Measurements from ENCODE around the gene CD19. TPM values are rescaled to one million over a fixed set of nuclear protein-coding genes. Genes with fewer than 3 reads are reported as not detected.

The CD19 gene
- total and polyA plus RNA-seq, 7 donors = 1.4 to 45.9 TPM; not detected in 5

DNA sequence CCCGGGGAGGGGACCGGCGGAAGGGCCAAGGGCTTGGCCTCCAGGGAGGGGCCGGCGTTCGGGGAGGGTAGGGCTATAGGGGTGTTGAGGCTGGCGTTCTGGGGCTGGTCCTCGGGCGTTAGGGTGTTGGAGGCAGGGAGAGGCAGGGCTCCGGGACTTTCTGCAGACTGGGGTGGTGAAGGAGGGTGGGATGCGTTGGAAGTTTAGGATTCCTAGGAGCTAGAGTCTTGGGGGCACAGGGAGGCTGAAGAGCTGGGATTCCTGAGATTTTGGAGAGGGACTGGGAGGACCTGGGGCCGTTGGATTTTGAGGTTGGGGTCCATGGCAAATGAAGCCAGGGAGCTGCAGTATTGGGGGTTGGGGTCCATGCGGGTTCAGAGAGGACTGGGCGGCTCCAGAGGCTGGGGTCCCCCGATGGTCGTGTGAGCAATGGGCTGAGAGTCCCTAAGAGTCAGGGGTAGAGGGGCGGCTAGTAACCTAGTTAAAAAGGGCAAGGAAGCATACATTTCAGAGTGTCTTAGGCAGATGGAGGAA, 19.7 kb downstream of the CD19 start:
- 2% methylated on average over 17 of the region's 17 CpGs for WGBS, 2 donors
- DNase-seq = peak; percentile 72
- H3K4me3 ChIP-seq = peak overlapping the region; percentile 76 to 100 (median 94)
- TF ChIP-seq POLR2AphosphoS5 (IDR thresholded peaks at IDR 0.05) = no peak
- TF ChIP-seq, protein P1, sequence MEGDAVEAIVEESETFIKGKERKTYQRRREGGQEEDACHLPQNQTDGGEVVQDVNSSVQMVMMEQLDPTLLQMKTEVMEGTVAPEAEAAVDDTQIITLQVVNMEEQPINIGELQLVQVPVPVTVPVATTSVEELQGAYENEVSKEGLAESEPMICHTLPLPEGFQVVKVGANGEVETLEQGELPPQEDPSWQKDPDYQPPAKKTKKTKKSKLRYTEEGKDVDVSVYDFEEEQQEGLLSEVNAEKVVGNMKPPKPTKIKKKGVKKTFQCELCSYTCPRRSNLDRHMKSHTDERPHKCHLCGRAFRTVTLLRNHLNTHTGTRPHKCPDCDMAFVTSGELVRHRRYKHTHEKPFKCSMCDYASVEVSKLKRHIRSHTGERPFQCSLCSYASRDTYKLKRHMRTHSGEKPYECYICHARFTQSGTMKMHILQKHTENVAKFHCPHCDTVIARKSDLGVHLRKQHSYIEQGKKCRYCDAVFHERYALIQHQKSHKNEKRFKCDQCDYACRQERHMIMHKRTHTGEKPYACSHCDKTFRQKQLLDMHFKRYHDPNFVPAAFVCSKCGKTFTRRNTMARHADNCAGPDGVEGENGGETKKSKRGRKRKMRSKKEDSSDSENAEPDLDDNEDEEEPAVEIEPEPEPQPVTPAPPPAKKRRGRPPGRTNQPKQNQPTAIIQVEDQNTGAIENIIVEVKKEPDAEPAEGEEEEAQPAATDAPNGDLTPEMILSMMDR (IDR thresholded peaks at IDR 0.05) = no peak
- TF ChIP-seq POLR2A (IDR thresholded peaks at IDR 0.05) = no peak
- TF ChIP-seq EP300 (IDR thresholded peaks at IDR 0.05) = no peak
- no peaks in the 10 kb centered on the region for H3K9me3 ChIP-seq
- intact Hi-C loops (cut with DNase I) = no loop called here
- no peaks in the 10 kb centered on the region for H3K27me3 ChIP-seq
- peaks cover 0 to 22% (median 18%) of the 10 kb centered on the region in 4 donors for H3K4me1 ChIP-seq
- peak overlapping the region; percentile 78 to 92 (median 88) for H3K27ac ChIP-seq
- peaks cover 3 to 44% (median 21%) of the 10 kb centered on the region in 4 donors for H3K36me3 ChIP-seq

DNA sequence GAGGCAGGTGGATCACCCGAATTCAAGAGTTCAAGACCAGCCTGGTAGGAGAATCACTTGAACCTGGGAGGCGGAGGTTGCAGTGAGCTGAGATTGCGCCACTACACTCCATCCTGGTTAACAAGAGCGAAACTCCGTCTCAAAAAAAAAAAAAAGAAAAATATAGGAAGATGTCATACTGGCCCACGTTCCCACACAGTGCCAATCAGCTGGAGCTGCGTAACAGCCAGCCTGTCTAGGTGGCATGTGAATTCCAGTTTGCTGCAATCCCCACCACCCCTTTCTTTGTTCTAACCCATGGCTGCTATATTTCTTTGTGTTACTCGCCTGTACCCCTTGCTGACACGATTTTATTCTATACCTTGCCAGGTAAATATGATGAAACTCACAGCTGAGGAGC, 26.4 kb downstream of the CD19 start:
- H3K36me3 ChIP-seq = peaks cover 11 to 94% (median 38%) of the 10 kb centered on the region in 4 donors
- no peak overlapping the region for H3K27ac ChIP-seq
- WGBS, 2 donors = 96% methylated on average over 9 of the region's 9 CpGs
- intact Hi-C loops (cut with DNase I) = no loop called here
- no peaks in the 10 kb centered on the region for H3K9me3 ChIP-seq
- DNase-seq = no peak
- no peak overlapping the region for H3K4me3 ChIP-seq
- TF ChIP-seq EP300 (IDR thresholded peaks at IDR 0.05) (no peak), POLR2A (IDR thresholded peaks at IDR 0.05) (no peak), POLR2AphosphoS5 (IDR thresholded peaks at IDR 0.05) (no peak)
- TF ChIP-seq, protein P1 (IDR thresholded peaks at IDR 0.05) = no peak
- no peaks in the 10 kb centered on the region for H3K4me1 ChIP-seq
- no peaks in the 10 kb centered on the region for H3K27me3 ChIP-seq

DNA sequence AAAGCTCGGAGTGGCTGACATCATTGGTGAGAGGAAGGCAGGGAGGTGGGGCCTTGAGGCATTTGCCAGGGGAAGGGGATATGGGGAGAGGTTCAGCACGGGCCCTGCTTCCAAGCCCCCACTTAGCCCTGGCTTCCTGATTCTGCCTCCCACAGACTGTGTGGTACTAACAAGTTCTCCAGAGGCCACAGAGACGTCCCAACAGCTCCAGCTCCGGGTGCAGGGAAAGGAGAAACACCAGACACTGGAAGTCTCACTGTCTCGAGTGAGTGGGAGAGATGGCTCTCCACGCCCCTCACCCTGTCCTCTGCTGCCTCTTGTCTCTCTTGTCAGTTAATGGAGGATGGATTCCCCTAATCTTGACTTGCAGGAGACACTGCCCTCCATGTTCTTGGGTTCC, 27.1 kb downstream of the CD19 start:
- no peak overlapping the region for H3K27ac ChIP-seq
- no peaks in the 10 kb centered on the region for H3K4me1 ChIP-seq
- intact Hi-C loops (cut with DNase I) = no loop called here
- 93 to 94% methylated on average over 6 of the region's 6 CpGs for WGBS, 2 donors
- no peaks in the 10 kb centered on the region for H3K9me3 ChIP-seq
- H3K4me3 ChIP-seq = no peak overlapping the region
- TF ChIP-seq POLR2A (IDR thresholded peaks at IDR 0.05) (no peak), EP300 (IDR thresholded peaks at IDR 0.05) (no peak), POLR2AphosphoS5 (IDR thresholded peaks at IDR 0.05) (no peak)
- TF ChIP-seq, protein P1 (IDR thresholded peaks at IDR 0.05) = no peak
- H3K27me3 ChIP-seq = no peaks in the 10 kb centered on the region
- H3K36me3 ChIP-seq = peaks cover 17 to 94% (median 43%) of the 10 kb centered on the region in 4 donors
- DNase-seq = no peak

DNA sequence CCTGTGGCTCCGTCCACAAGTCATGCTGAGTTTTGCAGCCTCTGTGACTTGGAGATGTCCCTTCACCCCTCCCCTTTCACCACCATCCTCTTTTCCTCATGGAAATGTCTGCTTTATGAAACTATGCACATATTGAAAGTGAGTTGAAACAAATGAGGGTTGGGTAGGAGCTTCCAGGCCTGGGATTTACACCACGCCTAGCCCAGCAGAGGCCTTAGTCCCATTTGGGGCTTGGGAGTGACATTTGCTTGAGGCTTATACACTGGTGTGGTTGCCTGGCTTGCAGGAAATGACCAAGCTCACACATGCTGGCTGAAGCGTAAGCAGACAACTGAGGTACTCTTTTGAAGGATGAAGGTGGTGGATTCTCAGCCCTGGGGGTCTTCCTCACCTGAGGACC, 32.3 kb downstream of the CD19 start:
- no peak overlapping the region for H3K4me3 ChIP-seq
- no peak overlapping the region for H3K27ac ChIP-seq
- WGBS, 2 donors = 76 to 96% methylated on average over 3 of the region's 3 CpGs
- DNase-seq = no peak
- intact Hi-C loops (cut with DNase I) = no loop called here
- H3K9me3 ChIP-seq = no peaks in the 10 kb centered on the region
- peaks cover 12 to 58% (median 21%) of the 10 kb centered on the region in 4 donors for H3K36me3 ChIP-seq
- TF ChIP-seq POLR2AphosphoS5 (IDR thresholded peaks at IDR 0.05) (no peak), EP300 (IDR thresholded peaks at IDR 0.05) (no peak), POLR2A (IDR thresholded peaks at IDR 0.05) (no peak)
- TF ChIP-seq, protein P1 (IDR thresholded peaks at IDR 0.05) = no peak
- H3K4me1 ChIP-seq = no peaks in the 10 kb centered on the region
- H3K27me3 ChIP-seq = no peaks in the 10 kb centered on the region

DNA sequence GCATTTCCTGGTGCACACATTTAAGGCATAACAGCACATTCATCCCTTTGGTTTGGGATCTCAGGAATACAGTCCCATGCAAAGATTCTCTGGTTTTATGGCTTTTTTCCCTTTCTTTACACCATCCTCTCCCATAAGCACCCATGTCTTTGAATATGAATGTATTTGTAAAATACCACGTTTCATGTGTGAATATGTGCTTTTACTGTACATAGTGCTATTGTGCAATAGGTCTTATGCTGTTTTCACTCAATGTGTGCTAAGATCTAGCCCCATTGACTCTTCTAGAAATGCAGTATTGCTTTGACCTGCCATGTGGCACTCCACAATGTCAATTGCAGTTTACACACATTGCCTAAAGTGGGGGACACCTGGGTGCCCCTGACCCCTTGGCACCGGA, 32.7 kb downstream of the CD19 start:
- TF ChIP-seq, protein P1 (IDR thresholded peaks at IDR 0.05) = no peak
- TF ChIP-seq EP300 (IDR thresholded peaks at IDR 0.05) (no peak), POLR2AphosphoS5 (IDR thresholded peaks at IDR 0.05) (no peak), POLR2A (IDR thresholded peaks at IDR 0.05) (no peak)
- Histone ChIP-seq H3K4me3 (no peak overlapping the region), H3K27ac (no peak overlapping the region), H3K36me3 (peaks cover 12 to 54% (median 21%) of the 10 kb centered on the region in 4 donors), H3K27me3 (no peaks in the 10 kb centered on the region), H3K9me3 (no peaks in the 10 kb centered on the region), H3K4me1 (no peaks in the 10 kb centered on the region)
- WGBS, 2 donors = 83 to 92% methylated on average over 2 of the region's 2 CpGs
- no peak for DNase-seq
- intact Hi-C loops (cut with DNase I) = no loop called here

Data from sigmoid colon (tissue), 7 donors.